ENCODE results near the gene PAFAH2. TPM values are rescaled to one million over a fixed set of nuclear protein-coding genes. Genes with fewer than 3 reads are reported as not detected.

The PAFAH2 gene
- total RNA-seq, 1 donor from 2014 or later = 11.3 TPM

- DNase-seq (ENCODE audit: low read depth) = no peak
- FAIRE-seq = peak; percentile 23
- no peaks in the 10 kb centered on the region for H3K36me3 ChIP-seq (ENCODE audit: control insufficient read depth, insufficient read depth, low read length)
- no peak for TF ChIP-seq CTCF (IDR thresholded peaks at IDR 0.05; ENCODE audit: insufficient read depth, low read length, severe bottlenecking)
- peaks cover 33% of the 10 kb centered on the region for H3K27me3 ChIP-seq (ENCODE audit: control insufficient read depth, insufficient read depth, low read length)
- no peak overlapping the region for H3K4me3 ChIP-seq (ENCODE audit: low read depth, low read length)
Observed at GRCh38 chr1:26044414-26044813, 46.6 kb upstream of the PAFAH2 start.

- Histone ChIP-seq H3K27me3 (ENCODE audit: control insufficient read depth, insufficient read depth, low read length) (peaks cover 31% of the 10 kb centered on the region), H3K36me3 (ENCODE audit: control insufficient read depth, insufficient read depth, low read length) (no peaks in the 10 kb centered on the region), H3K4me3 (ENCODE audit: low read depth, low read length) (no peak overlapping the region)
- FAIRE-seq = peak; percentile 36
- TF ChIP-seq CTCF (IDR thresholded peaks at IDR 0.05; ENCODE audit: insufficient read depth, low read length, severe bottlenecking) = no peak
- no peak for DNase-seq (ENCODE audit: low read depth)
Observed at GRCh38 chr1:26043765-26044164, 45.9 kb upstream of the PAFAH2 start.

GRCh38 chr1:26041978-26042377 is 44.1 kb upstream of the PAFAH2 start:
- DNase-seq (ENCODE audit: low read depth) (no peak), FAIRE-seq (no peak)
- H3K36me3 ChIP-seq (ENCODE audit: control insufficient read depth, insufficient read depth, low read length) = no peaks in the 10 kb centered on the region
- H3K27me3 ChIP-seq (ENCODE audit: control insufficient read depth, insufficient read depth, low read length) = peaks cover 27% of the 10 kb centered on the region
- no peak for TF ChIP-seq CTCF (IDR thresholded peaks at IDR 0.05; ENCODE audit: insufficient read depth, low read length, severe bottlenecking)
- no peak overlapping the region for H3K4me3 ChIP-seq (ENCODE audit: low read depth, low read length)

GRCh38 chr1:26041401-26041800 is 43.5 kb upstream of the PAFAH2 start:
- Histone ChIP-seq H3K27me3 (ENCODE audit: control insufficient read depth, insufficient read depth, low read length) (peaks cover 22% of the 10 kb centered on the region), H3K4me3 (ENCODE audit: low read depth, low read length) (no peak overlapping the region), H3K36me3 (ENCODE audit: control insufficient read depth, insufficient read depth, low read length) (no peaks in the 10 kb centered on the region)
- FAIRE-seq (no peak), DNase-seq (ENCODE audit: low read depth) (no peak)
- TF ChIP-seq CTCF (IDR thresholded peaks at IDR 0.05; ENCODE audit: insufficient read depth, low read length, severe bottlenecking) = no peak

GRCh38 chr1:26038904-26039303 is 41.0 kb upstream of the PAFAH2 start:
- H3K27me3 ChIP-seq (ENCODE audit: control insufficient read depth, insufficient read depth, low read length) = peaks cover 8% of the 10 kb centered on the region
- DNase-seq (ENCODE audit: low read depth) (no peak), FAIRE-seq (no peak)
- H3K36me3 ChIP-seq (ENCODE audit: control insufficient read depth, insufficient read depth, low read length) = no peaks in the 10 kb centered on the region
- TF ChIP-seq CTCF (IDR thresholded peaks at IDR 0.05; ENCODE audit: insufficient read depth, low read length, severe bottlenecking) = no peak
- H3K4me3 ChIP-seq (ENCODE audit: low read depth, low read length) = no peak overlapping the region

- H3K4me3 ChIP-seq (ENCODE audit: low read depth, low read length) = no peak overlapping the region
- peaks cover 8% of the 10 kb centered on the region for H3K27me3 ChIP-seq (ENCODE audit: control insufficient read depth, insufficient read depth, low read length)
- peak; percentile 8 for DNase-seq (ENCODE audit: low read depth)
- TF ChIP-seq CTCF (IDR thresholded peaks at IDR 0.05; ENCODE audit: insufficient read depth, low read length, severe bottlenecking) = no peak
- FAIRE-seq = peak; percentile 52
- H3K36me3 ChIP-seq (ENCODE audit: control insufficient read depth, insufficient read depth, low read length) = no peaks in the 10 kb centered on the region
Observed at GRCh38 chr1:26038477-26038876, 40.6 kb upstream of the PAFAH2 start.
